Esophagus muscularis mucosa (tissue), 4 donors: ENCODE results near the gene SCRG1.

ENCODE experiments used
- CTCF ChIP-seq, 3 experiments: fragments of 200-600 bp in 2 of 3; fragments of 450-650 bp in 1 of 3; sonication (generic) in 2 of 3; IDR thresholded peaks; one replicate each; pipeline ENCODE4 v1.5.1; 2017 to 2019; ENCODE audit warnings: antibody characterized with exemption in 3 of 3, mild to moderate bottlenecking in 2 of 3, moderate library complexity in 1 of 3
- EP300 ChIP-seq: sonication (generic); formaldehyde crosslinking; IDR thresholded peaks from one replicate; pipeline ENCODE4 v1.6.1; 2017; ENCODE audit warnings: antibody characterized with exemption
- POLR2A ChIP-seq: fragments of 450-650 bp; IDR thresholded peaks from one replicate; pipeline ENCODE4 v1.6.1; 2017; ENCODE audit warnings: antibody characterized with exemption, moderate library complexity, mild to moderate bottlenecking, low read depth
- POLR2AphosphoS5 ChIP-seq, 2 donors: sonication (generic); formaldehyde crosslinking; IDR thresholded peaks; one replicate each; pipeline ENCODE4 v1.6.1; 2017; ENCODE audit warnings: antibody characterized with exemption in 2 of 2

GRCh38 chr4:173411106-173411693, 12.3 kb upstream of the SCRG1 start:
- TF ChIP-seq CTCF (IDR thresholded peaks at IDR 0.05), result no peak
- TF ChIP-seq EP300, result no peak
- TF ChIP-seq POLR2A, result no peak
- TF ChIP-seq POLR2AphosphoS5 (IDR thresholded peaks at IDR 0.05), result no peak
